HG03175 (cell line): ENCODE measurements around the gene OR5D16.
"Not testable (repeated sequence)": the region's sequence is repeated elsewhere in the genome, so short reads cannot be mapped to it uniquely, and the experiment has no call there.

Source experiments
- ATAC-seq: cut with Tn5 transposase; IDR thresholded peaks from one replicate; pipeline ENCODE4 v1.9.1; 2021; ENCODE audit warnings: mild to moderate bottlenecking, moderate library complexity; ENCODE audit not compliant: unreplicated experiment

The OR5D16 gene

GRCh38 chr11:55838452-55838851 lies at the start of gene OR5D16:
Gene OR5D16 (plus strand): TSS chr11:55838752. CDS start chr11:55838752, 0 bp downstream.
- ATAC-seq = no peak

GRCh38 chr11:55791606-55792005 lies 46.9 kb upstream of the OR5D16 start:
- no peak for ATAC-seq

GRCh38 chr11:55793321-55793720 lies 45.2 kb upstream of the OR5D16 start:
- ATAC-seq = no peak

- ATAC-seq = no peak
Measured at GRCh38 chr11:55795256-55795655, 43.3 kb upstream of the OR5D16 start, which contains the start of gene OR5D14. Gene OR5D14 (plus strand): TSS chr11:55795556. CDS start chr11:55795556, 0 bp downstream.

DNA sequence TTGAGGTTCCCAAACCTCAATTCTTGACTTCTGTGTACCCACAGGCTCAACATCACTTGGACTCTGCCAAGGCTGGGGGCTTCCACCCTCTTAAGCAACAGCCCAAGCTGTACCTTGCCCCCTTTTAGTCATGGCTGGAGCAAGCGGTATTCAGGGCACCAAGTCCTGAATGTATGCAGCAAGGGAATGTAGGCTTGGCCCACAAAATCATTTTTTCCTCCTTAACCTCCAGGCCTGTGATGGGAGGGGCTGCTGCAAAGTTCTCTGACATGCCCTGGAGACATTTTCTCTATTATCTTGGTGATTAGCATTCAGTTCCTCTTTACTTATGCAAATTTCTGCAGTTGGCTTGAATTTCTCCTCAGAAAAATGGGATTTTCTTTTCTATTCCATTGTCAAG lies 32.3 kb upstream of the OR5D16 start:
- ATAC-seq = no peak

DNA sequence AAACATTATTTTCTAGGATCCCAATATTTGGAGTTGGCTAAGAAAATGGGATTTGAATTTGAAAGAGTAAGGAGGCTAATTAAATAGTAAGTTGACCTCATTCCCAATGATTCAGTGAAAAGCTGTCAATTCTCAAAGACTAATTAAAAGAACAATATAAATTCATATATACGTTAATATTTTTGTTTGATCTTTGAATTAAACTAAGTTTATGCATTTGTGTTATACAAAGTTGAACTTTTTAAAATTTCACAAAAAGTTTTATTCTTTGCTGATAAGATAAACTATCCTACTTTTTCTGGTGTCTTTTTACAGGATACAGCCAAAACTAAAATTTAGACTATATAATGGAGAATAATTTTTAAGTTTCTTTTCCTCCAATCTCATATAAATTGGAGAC lies 27.5 kb upstream of the OR5D16 start, which contains the start of gene OR5L1:
TSS of gene OR5L1 (plus strand) at position 301 of the 400 bp plus-strand sequence. CDS start 100 bp downstream, outside the sequence.
- no peak for ATAC-seq

GRCh38 chr11:55819330-55819729 lies 19.2 kb upstream of the OR5D16 start, which contains the start of gene OR5D18:
Gene OR5D18 (plus strand): TSS chr11:55819630. CDS start chr11:55819630, 0 bp downstream.
- ATAC-seq = no peak

- no peak for ATAC-seq
Measured at GRCh38 chr11:55826919-55827318, 11.6 kb upstream of the OR5D16 start, which contains the start of gene OR5L2. Gene OR5L2 (plus strand): TSS chr11:55827219. CDS start chr11:55827219, 0 bp downstream.

DNA sequence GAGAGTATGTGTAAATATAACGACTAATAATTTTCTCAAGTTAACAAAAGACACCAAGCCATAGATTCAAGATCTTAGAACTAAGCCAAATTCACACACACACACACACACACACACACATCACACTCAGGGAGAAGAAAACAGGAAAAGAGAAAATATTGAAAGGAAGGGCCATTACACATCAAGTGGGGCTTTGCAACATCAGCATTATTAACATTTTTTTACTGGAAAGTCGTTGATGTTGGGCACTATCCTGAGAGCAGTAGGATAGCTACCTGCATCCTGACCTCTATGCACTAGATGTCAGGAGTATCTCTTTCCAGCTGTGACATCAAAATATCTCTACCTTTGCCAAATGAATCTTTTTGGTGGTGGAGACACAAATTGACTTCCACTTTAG lies 8.9 kb downstream of the OR5D16 start:
- no peak for ATAC-seq

DNA sequence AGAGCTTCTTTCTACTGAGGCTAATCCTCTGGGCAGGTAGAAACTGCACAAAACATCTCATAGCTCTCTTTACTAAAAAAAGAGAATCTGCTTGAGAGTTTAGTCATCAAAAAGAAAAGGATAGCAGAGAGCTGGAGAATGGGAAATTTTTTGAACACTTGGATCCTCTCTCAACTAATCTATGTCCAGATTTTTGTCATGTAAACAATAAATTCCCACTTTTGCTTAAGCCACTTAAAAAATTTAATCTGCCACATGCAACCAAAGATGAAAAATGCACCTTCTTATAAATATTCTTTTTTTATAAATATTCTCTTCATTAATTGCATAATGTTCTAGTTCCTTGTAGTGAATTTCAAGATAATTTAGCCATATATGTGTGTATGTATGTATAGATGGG lies 10.5 kb downstream of the OR5D16 start:
- no peak for ATAC-seq

DNA sequence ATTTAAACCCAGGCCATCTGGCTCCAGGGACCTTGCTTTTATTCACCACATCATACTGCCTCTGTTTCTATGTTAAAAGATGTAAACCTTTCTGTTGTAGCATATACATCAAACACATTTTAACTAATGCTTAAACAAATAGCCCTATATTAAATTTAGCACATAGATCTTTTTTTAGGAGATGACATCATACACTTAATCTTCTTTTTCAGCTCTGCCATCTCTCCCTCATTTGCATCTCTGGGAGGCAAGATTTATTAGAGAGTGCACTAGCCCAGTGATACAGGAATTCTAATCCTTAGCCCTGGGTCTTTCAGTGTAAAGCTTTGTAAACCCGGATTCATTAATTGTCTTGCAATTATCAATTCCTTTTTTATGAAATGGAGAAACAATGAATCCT lies 13.6 kb downstream of the OR5D16 start:
- no peak for ATAC-seq

DNA sequence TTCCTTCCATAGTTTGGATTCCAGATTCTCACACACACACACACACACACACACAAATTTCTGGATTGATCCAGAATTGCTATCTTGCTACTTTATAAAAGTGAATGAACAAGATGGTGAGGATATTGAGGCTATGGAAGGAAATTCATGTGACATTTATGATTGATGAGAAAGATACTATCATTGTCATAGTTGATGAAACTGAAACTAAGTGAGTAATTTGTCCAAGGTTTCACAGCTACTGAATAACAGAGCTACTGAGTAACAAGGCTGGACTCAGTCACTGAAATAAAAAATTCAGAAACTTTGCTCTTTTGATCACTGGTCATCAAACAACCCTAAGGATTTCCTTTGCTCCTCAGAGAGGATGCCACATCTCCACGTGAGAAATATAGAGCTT lies 16.2 kb downstream of the OR5D16 start:
- no peak for ATAC-seq

DNA sequence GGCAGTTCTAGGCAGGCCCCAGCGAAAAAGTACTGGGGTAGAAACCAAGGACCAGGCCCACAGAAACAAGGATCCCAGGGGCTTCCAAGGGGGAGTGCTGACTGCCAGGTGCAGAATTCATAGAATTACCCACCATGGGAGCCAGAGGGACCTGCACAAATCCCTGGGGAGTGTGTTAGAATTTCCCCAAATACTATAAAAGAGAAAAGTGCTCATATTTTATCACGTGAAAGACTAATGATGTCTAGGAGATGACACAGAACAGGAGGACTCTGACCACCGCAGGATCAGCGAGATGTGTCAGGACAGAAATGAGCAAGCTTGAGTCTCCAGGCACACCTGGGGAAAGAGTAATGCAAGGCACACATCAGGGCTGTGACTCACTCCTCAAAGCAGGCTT lies 28.8 kb downstream of the OR5D16 start:
- not testable (repeated sequence) for ATAC-seq

DNA sequence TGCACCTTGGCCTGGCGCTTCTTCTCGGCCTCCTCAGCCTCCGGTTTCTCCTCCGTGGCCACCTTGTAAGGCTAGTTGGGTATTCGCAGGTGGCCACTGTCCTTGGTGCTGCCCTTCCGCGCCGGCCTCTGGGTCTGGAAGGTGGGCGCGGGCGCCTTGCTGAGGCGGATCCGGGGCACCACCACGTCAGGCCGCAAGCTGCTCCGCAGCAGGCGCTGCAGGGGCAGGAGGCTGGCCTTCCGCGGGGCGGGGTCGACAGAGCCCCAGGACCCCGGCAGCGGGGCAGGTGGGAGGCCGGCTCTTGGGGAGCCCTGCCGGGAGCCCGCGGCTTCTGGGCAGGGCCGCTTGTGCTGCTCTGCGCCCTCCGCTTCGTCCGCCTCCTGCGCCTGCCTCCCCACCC lies 34.2 kb downstream of the OR5D16 start:
- not testable (repeated sequence) for ATAC-seq

DNA sequence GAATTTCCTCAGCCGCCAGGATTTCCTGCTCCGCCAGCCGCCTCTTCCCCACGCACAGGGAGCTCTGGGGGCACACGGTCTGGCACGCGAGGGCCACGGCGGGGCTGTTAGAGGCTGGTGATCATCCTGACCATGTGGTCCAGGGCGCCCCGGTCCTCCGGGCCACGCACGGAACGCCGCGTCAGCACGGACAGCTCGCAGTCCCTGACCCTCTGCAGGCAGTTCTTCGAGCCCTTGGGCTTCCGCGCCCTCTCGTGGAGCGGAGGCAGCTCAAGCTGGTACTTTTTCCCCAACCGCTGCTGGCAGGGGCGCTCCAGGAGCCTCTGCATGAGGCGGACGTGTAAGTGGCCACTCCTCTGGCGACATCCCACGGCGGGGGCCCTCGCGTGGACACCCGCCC lies 34.6 kb downstream of the OR5D16 start:
- ATAC-seq = not testable (repeated sequence)

GRCh38 chr11:55882997-55883396 lies 44.4 kb downstream of the OR5D16 start, which contains the start of gene TRIM51:
Gene TRIM51 (plus strand): TSS chr11:55883297. CDS start chr11:55885429, 2,132 bp downstream.
- not testable (repeated sequence) for ATAC-seq

GRCh38 chr11:55884995-55885394 lies 46.4 kb downstream of the OR5D16 start:
- not testable (repeated sequence) for ATAC-seq

GRCh38 chr11:55885481-55885880 lies 46.9 kb downstream of the OR5D16 start:
- ATAC-seq = not testable (repeated sequence)
